Measurements from ENCODE around the gene PRRG3.

- TF ChIP-seq CTCF (IDR thresholded peaks at IDR 0.05), result no peak
- no peak for TF ChIP-seq POLR2AphosphoS5 (IDR thresholded peaks at IDR 0.05)
Observed at GRCh38 chrX:151676196-151676595, 19.1 kb upstream of the PRRG3 start.
